IMR-90 (cell line): ENCODE data around the gene RHOXF1. TPM values are rescaled to one million over a fixed set of nuclear protein-coding genes. Genes with fewer than 3 reads are reported as not detected.
A peak's percentile ranks its signal among the peaks of the same experiment; 100 is the strongest.

Experiments used
- ATAC-seq: fragments of 200-7000 bp; cut with Tn5 transposase; 2 replicates; pipeline ENCODE4 v1.9.1; 2020; ENCODE audit warnings: low read depth, mild to moderate bottlenecking, moderate library complexity
- BruUV-seq: library from RNA; stranded (reverse); fragments of 400-500 nt; replicated peaks from 2 replicates; lab custom pipeline; 2021; lab: Mats Ljungman, UMichigan
- CTCF ChIA-PET: fragments of 300-600 bp; formaldehyde crosslinking; extraction: SDS; loops from one replicate; lab custom pipeline; 2021; ENCODE audit warnings: antibody characterized with exemption; lab: Yijun Ruan, JAX
- POLR2A ChIA-PET: fragments of 300-600 bp; sonication (Branson Sonifier 250); formaldehyde crosslinking; loops from one replicate; lab custom pipeline; 2022; ENCODE audit warnings: antibody characterized with exemption; ENCODE audit not compliant: unreplicated experiment; lab: Charles Lee
- DNase-seq: peaks from one replicate; pipeline ENCODE4 v3.0.0; 2013
- H2AFZ ChIP-seq: replicated peaks from 2 replicates; pipeline ENCODE3; 2013; ENCODE audit warnings: low read length, mild to moderate bottlenecking; ENCODE audit not compliant: poor library complexity
- H2AK5ac ChIP-seq: 2 replicates; pipeline ENCODE4 v1.6.1; 2013; ENCODE audit warnings: low read depth, low read length, inconsistent platforms
- H2AK9ac ChIP-seq: replicated peaks from 2 replicates; pipeline ENCODE3; 2013; ENCODE audit warnings: mild to moderate bottlenecking, low read depth, low read length, moderate library complexity; ENCODE audit not compliant: poor library complexity
- H2BK120ac ChIP-seq: 2 replicates; pipeline ENCODE4 v1.6.1; 2013; ENCODE audit warnings: low read depth, low read length, inconsistent platforms
- H2BK15ac ChIP-seq: 3 replicates; pipeline ENCODE4 v1.6.1; 2013; ENCODE audit warnings: low read depth, low read length, inconsistent platforms
- H2BK20ac ChIP-seq: 2 replicates; pipeline ENCODE4 v1.6.1; 2013; ENCODE audit warnings: low read depth, mild to moderate bottlenecking, inconsistent platforms, low read length, moderate library complexity
- H2BK5ac ChIP-seq: 2 replicates; pipeline ENCODE4 v1.6.1; 2013; ENCODE audit warnings: mild to moderate bottlenecking, low read depth, low read length, inconsistent platforms; ENCODE audit not compliant: poor library complexity, severe bottlenecking
- H3K14ac ChIP-seq: replicated peaks from 2 replicates; pipeline ENCODE4 v1.6.1; 2013; ENCODE audit warnings: low read depth, low read length, inconsistent platforms
- H3K18ac ChIP-seq: 2 replicates; pipeline ENCODE4 v1.6.1; 2013; ENCODE audit warnings: low read depth, low read length, control low read depth
- H3K23ac ChIP-seq: 2 replicates; pipeline ENCODE4 v1.6.1; 2013; ENCODE audit warnings: low read depth, low read length, inconsistent platforms
- H3K27ac ChIP-seq: 2 replicates; pipeline ENCODE4 v1.5.1; 2013; ENCODE audit warnings: mild to moderate bottlenecking, control low read depth, low read length; ENCODE audit not compliant: insufficient read depth
- H3K27me3 ChIP-seq: 2 replicates; pipeline ENCODE4 v1.6.1; 2013; ENCODE audit warnings: low read length; ENCODE audit not compliant: control insufficient read depth, insufficient read depth
- H3K36me3 ChIP-seq: 2 replicates; pipeline ENCODE4 v1.6.1; 2013; ENCODE audit warnings: low read length, mixed read lengths; ENCODE audit not compliant: control insufficient read depth, insufficient read depth
- H3K4ac ChIP-seq: 2 replicates; pipeline ENCODE4 v1.6.1; 2013; ENCODE audit warnings: low read depth, low read length, inconsistent platforms
- H3K4me1 ChIP-seq: 2 replicates; pipeline ENCODE4 v1.6.1; 2013; ENCODE audit warnings: low read length, mixed read lengths; ENCODE audit not compliant: control insufficient read depth, insufficient read depth
- H3K4me2 ChIP-seq: 2 replicates; pipeline ENCODE4 v1.6.1; 2013; ENCODE audit warnings: low read depth, mild to moderate bottlenecking, control low read depth, low read length, moderate library complexity
- H3K4me3 ChIP-seq: 2 replicates; pipeline ENCODE4 v1.5.1; 2013; ENCODE audit warnings: low read depth, mild to moderate bottlenecking, control low read depth, low read length, moderate library complexity; ENCODE audit not compliant: insufficient read depth
- H3K56ac ChIP-seq: 2 replicates; pipeline ENCODE4 v1.6.1; 2013; ENCODE audit warnings: low read length, inconsistent platforms; ENCODE audit not compliant: insufficient read depth; ENCODE audit errors: extremely low read depth
- H3K79me1 ChIP-seq, 2 experiments: 2 replicates each; pipeline ENCODE4 v1.6.1; 2013; ENCODE audit warnings: low read length in 2 of 2, inconsistent platforms in 1 of 2, low read depth in 1 of 2
- H3K9ac ChIP-seq: 2 replicates; pipeline ENCODE4 v1.6.1; 2013; ENCODE audit warnings: low read depth, low read length, control low read depth
- H3K9me1 ChIP-seq: 2 replicates; pipeline ENCODE4 v1.6.1; 2013; ENCODE audit warnings: low read length, inconsistent platforms; ENCODE audit not compliant: insufficient read depth
- H3K9me3 ChIP-seq: 2 replicates; pipeline ENCODE4 v1.6.1; 2013; ENCODE audit warnings: low read length; ENCODE audit not compliant: control insufficient read depth, insufficient read depth
- H4K20me1 ChIP-seq: 2 replicates; pipeline ENCODE4 v1.6.1; 2013; ENCODE audit warnings: low read length, inconsistent platforms; ENCODE audit not compliant: insufficient read depth
- H4K5ac ChIP-seq: 2 replicates; pipeline ENCODE4 v1.6.1; 2013; ENCODE audit warnings: mild to moderate bottlenecking, low read depth, low read length, control low read depth
- H4K8ac ChIP-seq, 2 experiments: 2 replicates each; pipeline ENCODE4 v1.6.1; 2013; ENCODE audit warnings: low read depth in 2 of 2, low read length in 2 of 2, control low read depth in 1 of 2, inconsistent platforms in 1 of 2
- H4K91ac ChIP-seq: 2 replicates; pipeline ENCODE4 v1.6.1; 2013; ENCODE audit warnings: low read depth, low read length, inconsistent platforms; ENCODE audit not compliant: insufficient read depth
- CTCF ChIP-seq: conservative IDR thresholded peaks from 2 replicates; pipeline ENCODE4 v1.5.1; 2012; ENCODE audit warnings: mild to moderate bottlenecking, low read depth, low read length, improper control_type of control experiment
- MAZ ChIP-seq: IDR thresholded peaks from 2 replicates; pipeline ENCODE4 v1.6.1; 2012; ENCODE audit warnings: low read depth, mild to moderate bottlenecking, low read length, improper control_type of control experiment, moderate library complexity, borderline replicate concordance
- WGBS, 2 experiments: methylation state at CpG; one replicate each; pipeline versions ENCODE4 v1.1.5 to v1.1.7; 2013; ENCODE audit warnings: missing lambda C conversion rate in 2 of 2; ENCODE audit not compliant: insufficient read length in 1 of 2; ENCODE audit errors: extremely low coverage in 2 of 2; 5-methylcytosine and 5-hydroxymethylcytosine counted together
- dilution Hi-C: fragments of 300-500 bp; cut with HindIII; formaldehyde crosslinking; loops from one replicate; pipeline ENCODE4 v1.14.3; 2018; ENCODE audit warnings: low sequenced_read_pairs; ENCODE audit not compliant: unreplicated experiment
- in situ Hi-C: fragments of 300-500 bp; cut with MboI; formaldehyde crosslinking; loops from 3 replicates; pipeline ENCODE4 v1.14.3; 2019; ENCODE audit warnings: low sequenced_read_pairs, inconsistent platforms, mixed read lengths
- intact Hi-C: fragments of 100-400 bp; cut with micrococcal nuclease; formaldehyde crosslinking; loops from 2 replicates; pipeline ENCODE4 v1.10.0; 2022
- polyA plus RNA-seq, 3 experiments: library from polyadenylated mRNA; depleted of rRNA; stranded (reverse); fragments of >200 nt; gene quantifications; 2 replicates each; pipeline ENCODE4 v1.2.3, GENCODE V29; 2012; ENCODE audit warnings: low replicate concordance in 1 of 3
- total RNA-seq: library from RNA; depleted of rRNA; stranded (reverse); fragments of >200 nt; gene quantifications from 2 replicates; pipeline ENCODE4 v1.2.3, GENCODE V29; 2012

The RHOXF1 gene
- total and polyA plus RNA-seq, 2 of the 4 experiments (the other 2 are of a cell fraction) = not detected

GRCh38 chrX:120137439-120137838 lies 21.7 kb upstream of the RHOXF1 start:
- Histone ChIP-seq H3K4me2 (no peak overlapping the region), H4K20me1 (no peaks in the 10 kb centered on the region), H3K9me1 (no peaks in the 10 kb centered on the region), H2BK120ac (no peak overlapping the region), H3K9ac (no peak overlapping the region), H3K23ac (no peak overlapping the region), H2AK5ac (no peak overlapping the region), H3K27me3 (no peaks in the 10 kb centered on the region), H3K18ac (no peak overlapping the region), H4K8ac (no peak overlapping the region), H3K4ac (no peak overlapping the region), H3K79me1 (no peaks in the 10 kb centered on the region), H2BK5ac (no peak overlapping the region), H3K27ac (no peak overlapping the region), H3K4me3 (no peak overlapping the region), H3K36me3 (no peaks in the 10 kb centered on the region), H3K56ac (no peak overlapping the region), H3K14ac (no peak overlapping the region), H3K9me3 (no peaks in the 10 kb centered on the region), H4K91ac (no peak overlapping the region), H2BK15ac (no peak overlapping the region), H3K4me1 (no peaks in the 10 kb centered on the region), H2AK9ac (no peak overlapping the region), H4K5ac (no peak overlapping the region), H2BK20ac (no peak overlapping the region), H2AFZ (no peak overlapping the region)
- dilution Hi-C loops = no loop called here
- TF ChIP-seq CTCF (0 out of 2 replicates have a peak, but pooled peaks have one; percentile 3), MAZ (no peak)
- BruUV-seq = no TSS peak
- CTCF ChIA-PET = no interaction called here
- no CpG with 5 or more reads among the region's 3 CpGs for WGBS, 2 experiments
- POLR2A ChIA-PET = no interaction called here
- ATAC-seq (no peak), DNase-seq (no peak)
- intact Hi-C loops = no loop called here
- in situ Hi-C loops = loop anchor here (25.0 kb wide), 1 partner anchor 175 kb away; no protein-coding TSS in a partner anchor
